Occipital lobe (tissue), 2 donors: ENCODE measurements around the gene ZNF333. TPM values are rescaled to one million over a fixed set of nuclear protein-coding genes. Genes with fewer than 3 reads are reported as not detected.
"Not testable (repeated sequence)": the region's sequence is repeated elsewhere in the genome, so short reads cannot be mapped to it uniquely, and the experiment has no call there.

Source experiments
- DNase-seq: peaks from one replicate; lab custom pipeline; 2025; lab: John Stamatoyannopoulos, UW
- total RNA-seq: library from RNA; depleted of rRNA; stranded (reverse); fragments of >200 nt; gene quantifications from one replicate; pipeline ENCODE4 v1.2.3, GENCODE V29; 2014

ZNF333 gene
- total RNA-seq, 1 donor from 2014 or later = 43.4 TPM

DNA sequence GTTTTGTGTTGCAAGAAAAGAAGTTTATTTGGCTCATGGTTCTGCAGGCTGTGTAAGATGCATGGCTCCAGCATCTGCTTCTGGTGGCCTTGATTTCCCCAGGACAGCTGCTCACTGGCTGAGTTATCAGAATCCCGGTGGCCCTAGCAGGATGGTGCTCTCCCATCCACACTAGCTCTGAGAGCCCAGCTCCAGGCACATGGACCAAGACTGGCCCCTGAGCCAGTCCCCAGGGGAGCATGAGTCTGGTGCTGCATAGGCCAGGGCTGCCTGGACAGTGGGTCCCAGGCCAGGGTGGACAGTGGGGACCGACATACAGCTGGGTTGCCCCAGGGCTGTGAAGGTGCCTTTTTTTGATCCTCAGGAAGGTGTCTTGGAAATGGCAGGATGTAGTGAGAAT, 78.2 kb downstream of the ZNF333 start:
- DNase-seq = no peak

DNA sequence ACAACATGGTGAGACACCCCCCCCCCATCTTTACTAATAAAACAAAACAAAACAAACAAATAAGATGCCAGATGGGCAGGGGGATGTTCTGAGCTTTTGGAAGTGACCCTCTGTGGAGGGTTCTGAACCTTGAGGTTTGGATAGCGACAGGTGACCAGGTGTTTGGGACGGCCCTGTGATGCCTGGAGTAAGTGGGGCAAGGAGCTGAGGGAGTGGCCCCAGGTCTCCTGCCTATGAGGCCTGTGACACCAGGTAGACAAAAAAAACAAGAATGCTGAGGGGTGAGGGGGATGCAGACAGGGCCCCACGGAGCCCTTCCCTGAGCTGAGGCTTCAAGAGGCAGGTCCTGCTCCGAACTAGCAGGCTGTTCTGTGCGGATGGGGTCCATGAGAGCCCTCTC, 79.4 kb downstream of the ZNF333 start:
- DNase-seq = no peak

DNA sequence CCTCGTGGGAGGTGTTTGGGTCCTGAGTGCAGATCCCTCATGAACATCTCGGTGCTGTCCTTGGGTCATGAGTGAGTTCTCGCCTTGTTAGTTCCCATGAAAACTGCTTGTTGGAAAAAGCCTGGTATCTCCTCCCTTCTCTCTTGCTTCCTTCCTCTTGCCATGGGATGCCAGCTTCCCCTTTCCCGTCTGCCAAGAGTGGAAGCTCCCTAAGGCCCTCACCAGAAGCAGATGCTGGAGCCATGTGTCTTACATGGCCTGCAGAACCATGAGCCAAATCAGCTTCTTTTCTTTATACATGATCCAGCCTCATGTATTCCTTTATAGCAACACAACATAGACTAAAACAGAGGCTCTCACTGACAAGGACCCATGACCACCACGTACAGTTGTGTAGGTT, 80.3 kb downstream of the ZNF333 start:
- DNase-seq = no peak

DNA sequence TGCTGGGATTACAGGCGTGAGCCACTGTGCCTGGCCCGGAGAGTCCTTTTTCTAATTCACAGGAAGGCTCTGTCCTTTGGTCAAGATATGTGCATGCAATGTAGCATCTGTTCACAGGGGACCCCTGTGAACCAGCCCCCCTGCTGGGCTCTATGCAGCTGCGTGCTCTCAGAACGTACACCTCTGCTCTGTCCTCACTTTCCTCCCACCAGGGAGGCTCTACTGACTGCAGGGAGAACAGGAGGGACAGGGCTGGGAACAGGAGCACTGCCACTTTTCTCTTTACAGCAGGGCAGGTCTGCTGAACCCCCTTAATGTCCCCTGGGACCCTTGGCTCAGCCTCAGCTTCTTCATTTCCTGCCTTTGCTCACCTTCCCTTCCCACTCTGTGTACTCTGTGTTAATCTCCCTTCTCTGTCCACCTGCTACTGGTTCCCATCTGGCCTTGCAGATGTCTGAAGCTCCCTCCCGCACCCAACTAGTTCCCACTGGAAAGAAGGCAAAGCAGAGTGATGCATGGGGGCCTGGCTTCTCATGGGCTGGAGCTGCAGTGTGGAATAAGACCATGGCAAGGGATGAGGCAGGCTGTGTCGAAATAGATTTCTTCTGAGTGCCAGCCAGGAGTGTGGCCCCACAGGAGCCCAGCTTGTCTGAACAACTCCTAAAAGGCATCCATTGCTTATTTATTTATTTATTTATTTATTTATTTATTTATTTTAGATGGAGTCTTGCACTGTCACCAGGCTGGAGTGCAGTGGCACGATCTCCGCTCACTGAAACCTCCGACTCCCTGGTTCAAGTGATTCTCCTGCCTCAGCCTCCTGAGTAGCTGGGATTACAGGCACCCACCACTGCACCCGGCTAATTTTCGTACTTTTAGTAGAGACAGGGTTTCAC, 81.3 kb downstream of the ZNF333 start:
- DNase-seq = no peak

DNA sequence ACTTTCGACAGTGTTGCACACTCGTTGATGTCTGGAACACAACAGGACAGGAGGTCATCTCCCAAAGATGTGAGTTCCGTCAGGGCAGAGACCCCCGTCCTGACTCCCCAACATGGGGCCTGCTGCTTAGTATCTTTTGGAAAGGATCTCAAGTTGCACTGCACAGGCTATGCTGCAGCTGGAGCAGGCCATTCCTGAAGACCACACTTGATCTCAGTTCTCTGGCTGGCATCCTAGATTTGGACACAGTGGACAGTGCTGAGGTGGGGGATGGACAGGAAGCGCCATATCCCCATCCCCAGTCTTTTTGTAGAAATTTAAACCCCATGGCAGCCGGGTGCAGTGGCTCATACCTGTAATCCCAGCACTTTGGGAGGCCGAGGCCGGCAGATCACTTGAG, 82.6 kb downstream of the ZNF333 start:
- DNase-seq = no peak

DNA sequence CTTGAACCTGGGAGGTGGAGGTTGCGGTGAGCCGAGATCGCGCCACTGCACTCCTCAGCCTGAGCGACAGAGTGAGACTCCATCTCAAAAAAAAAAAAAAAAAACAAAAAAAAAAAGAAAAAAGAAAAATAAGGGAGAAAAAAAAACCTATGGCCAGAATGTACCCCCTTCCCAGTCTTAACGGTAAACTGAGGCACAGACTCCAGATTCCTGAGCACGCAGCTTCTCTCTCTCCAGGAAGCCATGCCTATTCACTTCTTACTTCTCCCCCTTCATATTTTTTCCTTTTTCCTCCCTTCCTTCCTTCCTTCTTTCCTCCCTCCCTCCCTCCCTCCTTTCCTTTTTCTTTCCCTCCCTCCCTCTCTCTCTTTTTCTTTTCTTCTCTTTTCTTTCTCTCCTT, 83.1 kb downstream of the ZNF333 start:
- no peak for DNase-seq

DNA sequence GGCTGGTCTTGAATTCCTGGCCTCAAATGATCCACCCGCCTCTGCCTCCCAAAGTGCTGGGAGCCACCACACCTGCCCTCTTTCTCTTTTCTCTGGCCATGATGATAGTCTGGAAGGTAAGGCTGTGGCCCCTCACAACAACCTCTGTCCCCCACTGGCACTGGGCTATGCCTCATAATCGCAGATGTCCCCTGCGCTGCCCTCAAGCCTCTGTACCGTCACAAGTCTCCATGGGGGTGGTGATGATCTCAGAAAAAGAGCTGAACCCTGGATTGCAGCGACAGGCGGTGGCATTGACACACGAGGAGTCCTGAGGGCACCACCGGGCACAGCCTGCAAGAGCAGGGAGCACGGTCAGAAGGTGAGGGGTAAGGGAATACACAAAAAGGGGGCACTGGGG, 83.9 kb downstream of the ZNF333 start:
- DNase-seq = not testable (repeated sequence)

DNA sequence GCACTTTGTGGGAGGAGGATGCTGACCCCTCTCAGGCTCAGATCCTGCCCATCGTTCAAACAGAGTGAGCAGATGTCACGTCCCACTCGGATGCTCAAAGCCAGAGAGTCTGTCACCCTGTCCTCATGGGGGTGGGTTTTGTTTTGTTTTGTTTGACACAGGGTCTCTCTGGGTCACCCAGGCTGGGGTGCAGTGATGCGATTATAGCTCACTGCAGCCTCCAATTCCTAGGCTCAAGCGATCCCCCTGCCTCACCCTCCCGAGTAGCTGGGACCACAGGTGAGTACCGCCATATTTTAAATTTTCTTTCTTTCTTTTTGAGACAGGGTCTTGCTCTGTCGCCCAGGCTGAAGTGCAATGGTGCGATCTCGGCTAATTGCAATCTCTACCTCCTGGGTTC, 84.5 kb downstream of the ZNF333 start:
- no peak for DNase-seq

DNA sequence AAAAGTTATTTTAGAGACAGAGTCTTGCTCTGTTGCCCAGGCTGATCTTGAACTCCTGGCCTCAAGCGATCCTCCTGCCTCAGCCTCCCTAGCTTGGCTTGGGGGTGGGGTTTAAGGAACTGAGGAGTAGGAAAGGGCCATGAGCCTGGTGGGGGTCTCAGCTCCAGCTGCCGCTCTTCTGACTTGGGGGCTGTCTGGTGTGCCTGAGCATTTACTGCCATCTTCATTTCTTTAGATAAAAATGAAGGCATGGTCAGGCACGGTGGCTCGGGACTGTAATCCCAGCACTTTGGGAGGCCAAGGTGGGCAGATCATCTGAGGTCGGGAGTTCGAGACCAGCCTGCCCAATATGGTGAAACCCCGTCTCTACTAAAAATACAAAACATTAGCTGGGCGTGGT, 85.5 kb downstream of the ZNF333 start:
- not testable (repeated sequence) for DNase-seq

DNA sequence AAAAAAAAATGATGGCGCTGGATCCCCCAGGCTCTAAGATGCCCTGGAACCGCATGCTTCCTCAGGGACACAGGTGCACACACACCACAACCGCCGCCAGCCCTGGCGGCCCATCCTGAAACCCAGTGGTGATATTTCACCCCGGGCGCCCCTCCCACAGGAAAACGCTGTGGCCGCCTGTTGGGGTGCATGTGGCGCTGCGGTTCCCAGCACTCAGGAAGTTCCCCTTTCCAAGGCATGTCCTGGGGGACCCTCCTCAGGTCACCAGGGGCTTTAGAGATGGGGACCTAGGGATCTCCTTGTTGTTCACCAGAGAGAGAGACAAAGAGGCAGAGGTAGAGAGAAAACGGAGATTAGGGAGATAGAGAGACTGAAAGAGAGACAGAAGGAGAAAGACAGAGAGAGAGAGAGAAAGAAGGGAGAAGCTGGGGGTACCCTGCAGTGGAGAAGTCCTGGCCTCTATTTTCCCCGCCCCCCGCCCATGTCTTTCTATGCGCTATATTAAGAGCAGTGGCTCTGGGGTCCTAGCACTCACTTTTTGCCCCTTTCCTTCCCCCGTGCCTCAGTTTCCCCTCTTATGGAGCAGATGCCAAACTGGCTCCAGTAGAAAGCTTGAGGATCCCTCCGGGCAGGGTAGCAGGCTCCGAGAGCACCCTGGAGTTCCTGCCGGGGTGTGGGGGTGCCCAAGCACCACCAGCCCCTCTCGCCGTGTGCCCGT, 86.2 kb downstream of the ZNF333 start:
- no peak for DNase-seq

DNA sequence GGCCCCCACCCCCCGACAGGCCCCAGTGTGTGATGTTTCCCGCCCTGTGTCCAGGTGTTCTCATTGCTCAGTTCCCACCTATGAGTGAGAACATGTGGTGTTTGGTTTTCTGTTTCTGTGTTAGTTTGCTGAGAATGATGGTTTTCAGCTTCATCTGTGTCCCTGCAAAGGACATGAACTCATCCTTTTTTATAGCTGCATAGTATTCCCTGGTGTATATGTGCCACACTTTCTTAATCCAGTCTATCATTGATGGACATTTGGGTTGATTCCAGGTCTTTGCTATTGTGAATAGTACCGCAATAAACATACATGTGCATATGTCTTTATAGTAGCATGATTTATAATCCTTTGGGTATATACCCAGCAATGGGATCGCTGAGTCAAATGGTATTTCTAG, 87.8 kb downstream of the ZNF333 start:
- not testable (repeated sequence) for DNase-seq

DNA sequence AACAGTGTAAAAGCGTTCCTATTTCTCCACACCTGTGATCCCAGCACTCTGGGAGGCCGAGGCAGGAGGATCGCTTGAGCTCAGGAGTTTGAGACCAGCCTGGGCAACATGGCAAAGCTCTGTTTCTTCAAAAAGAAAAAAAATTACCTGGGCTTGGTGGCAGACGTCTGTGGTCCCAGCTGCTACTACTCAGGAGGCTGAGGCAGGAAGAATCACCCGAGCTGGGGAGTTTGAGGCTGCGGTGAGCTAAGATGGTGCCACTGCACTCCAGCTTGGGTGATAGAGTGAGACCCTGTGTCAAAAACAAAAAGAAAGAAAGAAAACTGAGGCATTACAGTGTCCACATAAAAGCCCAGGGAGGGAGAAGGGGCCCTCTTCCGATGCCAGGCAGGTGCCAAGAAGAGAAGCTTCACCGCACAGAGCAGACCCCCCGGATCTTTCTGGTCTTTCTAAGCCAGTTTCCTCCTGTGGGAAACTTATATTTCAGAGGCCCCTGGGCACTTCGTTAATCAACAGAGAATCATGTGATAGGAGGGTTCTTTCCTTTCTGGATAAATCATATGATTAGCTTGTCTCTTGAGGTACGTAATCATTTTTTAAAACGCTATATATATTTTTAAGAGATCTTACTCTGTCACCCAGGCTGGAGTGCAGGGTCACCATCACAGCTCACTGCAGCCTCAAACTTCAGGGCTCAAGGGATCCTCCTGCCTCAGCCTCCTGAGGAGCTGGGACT, 88.4 kb downstream of the ZNF333 start, which contains the start of gene ADGRE2:
TSS of gene ADGRE2 (minus strand) at position 451 of the 736 bp plus-strand sequence. CDS start 1,804 bp downstream, outside the sequence.
- not testable (repeated sequence) for DNase-seq

DNA sequence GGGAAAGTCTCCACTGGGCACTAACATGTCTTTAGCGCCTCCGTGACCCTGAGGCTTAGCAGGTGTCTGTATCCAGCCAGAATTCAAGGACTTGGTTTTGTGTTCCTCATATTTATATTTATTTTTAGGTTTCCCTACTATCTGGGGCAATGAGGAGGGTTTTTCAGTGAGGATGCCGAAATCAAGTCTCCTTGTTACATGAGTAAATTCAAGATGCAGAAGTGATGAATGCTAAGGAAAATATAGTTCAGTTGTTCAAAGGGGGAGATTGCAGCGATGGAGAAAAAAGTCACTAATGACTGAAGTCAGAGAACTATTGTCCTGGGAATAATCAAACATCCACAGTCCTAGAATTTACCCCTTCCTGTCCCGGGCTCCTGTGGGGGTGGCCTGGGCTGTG, 89.3 kb downstream of the ZNF333 start:
- DNase-seq = no peak

DNA sequence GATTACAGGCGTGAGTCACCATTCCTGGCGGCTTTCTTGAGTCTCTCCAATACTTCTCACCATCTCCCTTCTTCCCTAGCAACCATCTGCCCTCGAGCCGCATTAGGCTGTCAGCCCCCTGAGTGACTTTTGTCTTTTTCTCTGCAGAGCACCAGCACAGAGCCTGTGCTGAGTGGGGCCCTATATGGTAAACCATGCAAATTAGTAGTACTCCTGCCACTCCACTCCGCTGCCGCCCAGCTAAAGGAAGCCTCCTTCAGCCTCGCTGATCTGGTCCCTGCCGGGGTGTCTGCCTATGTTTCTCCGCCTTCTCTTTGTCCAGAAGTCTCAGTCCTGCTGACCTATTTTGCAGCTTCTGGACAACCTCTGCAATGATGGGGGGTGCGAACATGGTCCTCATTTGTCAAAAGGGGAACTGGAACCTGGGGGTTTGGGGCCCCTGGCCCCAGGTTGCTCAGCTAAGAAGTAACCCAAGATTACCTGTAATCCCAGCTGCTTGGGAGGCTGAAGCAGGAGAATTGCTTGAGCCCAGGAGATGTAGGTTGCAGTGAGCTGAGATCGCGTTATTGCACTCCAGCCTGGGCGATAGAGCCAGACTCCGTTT, 90.9 kb downstream of the ZNF333 start:
- DNase-seq = not testable (repeated sequence)

DNA sequence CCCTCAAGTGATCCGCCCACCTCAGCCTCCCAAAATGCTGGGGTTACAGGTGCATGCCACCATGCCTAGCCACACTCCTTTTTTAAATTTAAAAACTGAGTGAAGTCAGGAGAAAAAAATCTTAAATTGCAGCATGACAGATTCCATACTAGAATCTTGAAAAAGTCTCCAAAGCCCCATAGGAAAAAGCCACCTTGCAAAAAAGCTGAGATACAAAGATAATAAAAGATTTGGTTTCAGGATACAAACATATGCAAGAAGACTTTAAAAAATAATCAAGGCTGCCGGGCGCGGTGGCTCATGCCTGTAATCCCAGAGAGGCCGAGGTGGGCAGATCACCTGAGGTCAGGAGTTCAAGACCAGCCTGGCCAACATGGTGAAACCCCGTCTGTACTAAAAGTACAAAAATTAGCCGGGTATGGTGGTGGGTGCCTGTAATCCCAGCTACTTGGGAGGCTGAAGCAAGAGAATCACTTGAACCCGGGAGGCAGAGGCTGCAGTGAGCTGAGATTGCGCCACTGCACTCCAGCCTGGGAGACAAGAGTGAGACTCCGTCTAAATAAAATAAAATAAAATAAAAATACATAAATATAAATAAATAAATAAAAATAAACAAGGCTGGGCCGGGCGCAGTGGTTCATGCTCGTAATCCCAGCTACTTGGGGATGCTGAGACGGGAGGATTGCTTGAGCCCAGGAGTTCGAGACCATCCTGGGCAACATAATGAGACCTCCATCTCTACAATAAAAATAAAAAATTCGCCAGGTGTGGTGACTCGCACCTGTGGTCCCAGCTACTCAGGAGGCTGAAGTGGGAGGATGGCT, 92.1 kb downstream of the ZNF333 start:
- not testable (repeated sequence) for DNase-seq

DNA sequence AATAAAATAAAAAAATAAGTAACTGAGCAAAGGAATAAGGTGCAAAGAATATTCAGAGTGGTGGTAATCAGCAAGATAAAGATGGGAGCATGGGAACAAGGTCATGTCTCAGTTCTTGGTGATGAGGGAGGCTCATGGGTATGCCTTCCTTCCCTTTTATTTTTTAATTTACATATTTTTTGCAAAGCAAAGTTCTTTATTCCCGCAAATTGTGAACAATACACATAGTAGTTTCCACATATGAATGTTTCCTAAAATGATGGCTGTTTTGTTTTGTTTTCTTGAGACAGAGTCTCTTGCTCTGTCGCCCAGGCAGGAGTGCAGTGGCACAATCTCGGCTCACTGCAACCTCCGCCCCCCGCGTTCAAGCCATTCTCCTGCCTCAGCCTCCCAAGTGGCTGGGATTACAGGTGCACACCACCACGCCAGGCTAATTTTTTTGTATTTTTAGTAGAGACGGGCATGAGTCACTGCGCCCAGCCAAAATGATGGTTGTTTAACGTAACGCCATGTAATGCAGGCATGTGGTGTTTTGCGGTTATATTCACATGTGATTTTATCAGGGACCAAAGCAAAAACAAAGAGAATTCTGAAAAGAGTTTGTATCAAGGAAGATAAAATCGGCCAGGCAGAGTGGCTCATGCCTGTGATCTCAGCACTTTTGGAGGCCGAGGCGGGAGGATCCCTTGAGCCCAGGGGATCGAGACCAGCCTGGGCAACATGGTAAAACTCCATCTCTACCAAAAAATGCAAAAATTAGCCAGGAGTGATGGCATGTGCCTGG, 93.0 kb downstream of the ZNF333 start:
- DNase-seq = no peak
